Transverse colon (tissue), 4 donors: ENCODE results near the gene STX8. TPM values are rescaled to one million over a fixed set of nuclear protein-coding genes. Genes with fewer than 3 reads are reported as not detected.

ENCODE experiments used
- DNase-seq: peaks from one replicate; pipeline ENCODE4 v3.0.0-alpha.2; 2019
- H3K27ac ChIP-seq, 4 donors: fragments of 200-600 bp; sonication (generic); 2 replicates each; pipeline ENCODE4 v1.5.1; 2016 to 2018; ENCODE audit warnings: inconsistent platforms in 4 of 4
- H3K27me3 ChIP-seq: fragments of 200-600 bp; sonication (generic); 2 replicates; pipeline ENCODE4 v1.5.1; 2017; ENCODE audit warnings: inconsistent platforms
- H3K36me3 ChIP-seq, 4 donors: fragments of 200-600 bp; sonication (generic); 2 replicates each; pipeline ENCODE4 v1.5.1; 2017 to 2019; ENCODE audit warnings: inconsistent platforms in 4 of 4
- H3K4me1 ChIP-seq, 4 donors: fragments of 200-600 bp; sonication (generic); 2 replicates each; pipeline ENCODE4 v1.5.1; 2017 to 2020; ENCODE audit warnings: inconsistent platforms in 4 of 4
- H3K4me3 ChIP-seq, 4 donors: fragments of 200-600 bp; sonication (generic); 1 replicate in 1 of 4; 2 replicates in 3 of 4; pipeline versions ENCODE4 v1.5.1 to v1.6.1; 2017 to 2019; ENCODE audit warnings: inconsistent platforms in 4 of 4
- H3K9me3 ChIP-seq, 2 donors: fragments of 200-600 bp; sonication (generic); 2 replicates each; pipeline ENCODE4 v1.5.1; 2017 to 2019; ENCODE audit warnings: inconsistent platforms in 2 of 2
- EP300 ChIP-seq: sonication (generic); formaldehyde crosslinking; IDR thresholded peaks from one replicate; pipeline ENCODE4 v1.6.1; 2017; ENCODE audit warnings: antibody characterized with exemption, low read depth
- POLR2A ChIP-seq: fragments of 450-650 bp; IDR thresholded peaks from one replicate; pipeline ENCODE4 v1.6.1; 2016; ENCODE audit warnings: antibody characterized with exemption, mild to moderate bottlenecking, moderate library complexity
- POLR2AphosphoS5 ChIP-seq, 3 donors: sonication (generic); formaldehyde crosslinking; IDR thresholded peaks; one replicate each; pipeline ENCODE4 v1.6.1; 2016; ENCODE audit warnings: antibody characterized with exemption in 3 of 3
- WGBS, 2 donors: methylation state at CpG; one replicate each; pipeline ENCODE4 v1.1.5; 2018; ENCODE audit warnings: low coverage in 1 of 2; 5-methylcytosine and 5-hydroxymethylcytosine counted together
- in situ Hi-C, 4 donors: fragments of 200-750 bp; cut with MboI; loops; one replicate each; pipeline versions ENCODE4 v1.15.0 to v1.15.1; 2017; ENCODE audit warnings: low sequenced_read_pairs in 3 of 4, low pct_ligation_motif_present in 1 of 4, low pct_unique_long_range_greater_than_20kb in 1 of 4
- intact Hi-C: fragments of 100-400 bp; cut with DNase I; formaldehyde crosslinking; loops from one replicate; pipeline ENCODE4 v1.15.1; 2023; ENCODE audit warnings: low total_unique reads
- total RNA-seq, 4 donors: library from RNA; depleted of rRNA; stranded (reverse); fragments of >200 nt; gene quantifications; one replicate each; pipeline ENCODE4 v1.1.0, GENCODE V29; 2016
- TF ChIP-seq, protein P1 (sequence below), 5 experiments: fragments of 200-600 bp in 3 of 5; fragments of 450-650 bp in 2 of 5; sonication (generic) in 3 of 5; IDR thresholded peaks; 1 replicate in 2 of 5; 2 replicates in 3 of 5; pipeline ENCODE4 v1.5.1; 2016 to 2017; ENCODE audit warnings: antibody characterized with exemption in 5 of 5, inconsistent platforms in 3 of 5, mild to moderate bottlenecking in 2 of 5, moderate library complexity in 1 of 5

Gene STX8
- total RNA-seq, 4 donors from 2014 or later = 18.0 to 53.8 (median 38.3) TPM

DNA sequence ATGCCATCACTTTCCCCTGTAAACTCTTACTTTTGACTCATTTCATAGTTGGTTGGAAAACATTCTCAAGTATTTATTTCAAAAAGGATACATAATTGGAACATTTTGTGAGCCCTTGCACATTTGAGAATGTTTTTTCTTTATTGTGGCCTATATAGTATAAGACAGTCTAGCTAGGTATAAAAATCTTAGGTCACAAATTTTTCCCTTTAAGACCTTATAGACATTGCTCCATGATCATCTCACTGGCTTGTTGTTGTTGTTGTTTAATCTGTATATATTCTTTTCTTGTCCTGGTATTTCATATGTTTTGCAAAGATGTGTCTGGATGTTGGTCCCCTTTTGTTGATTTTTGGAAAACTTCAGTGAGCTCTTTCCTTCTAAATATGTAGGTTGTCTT, 360.2 kb downstream of the STX8 start:
- TF ChIP-seq POLR2AphosphoS5 (IDR thresholded peaks at IDR 0.05) = no peak
- TF ChIP-seq POLR2A = no peak
- TF ChIP-seq, protein P1, sequence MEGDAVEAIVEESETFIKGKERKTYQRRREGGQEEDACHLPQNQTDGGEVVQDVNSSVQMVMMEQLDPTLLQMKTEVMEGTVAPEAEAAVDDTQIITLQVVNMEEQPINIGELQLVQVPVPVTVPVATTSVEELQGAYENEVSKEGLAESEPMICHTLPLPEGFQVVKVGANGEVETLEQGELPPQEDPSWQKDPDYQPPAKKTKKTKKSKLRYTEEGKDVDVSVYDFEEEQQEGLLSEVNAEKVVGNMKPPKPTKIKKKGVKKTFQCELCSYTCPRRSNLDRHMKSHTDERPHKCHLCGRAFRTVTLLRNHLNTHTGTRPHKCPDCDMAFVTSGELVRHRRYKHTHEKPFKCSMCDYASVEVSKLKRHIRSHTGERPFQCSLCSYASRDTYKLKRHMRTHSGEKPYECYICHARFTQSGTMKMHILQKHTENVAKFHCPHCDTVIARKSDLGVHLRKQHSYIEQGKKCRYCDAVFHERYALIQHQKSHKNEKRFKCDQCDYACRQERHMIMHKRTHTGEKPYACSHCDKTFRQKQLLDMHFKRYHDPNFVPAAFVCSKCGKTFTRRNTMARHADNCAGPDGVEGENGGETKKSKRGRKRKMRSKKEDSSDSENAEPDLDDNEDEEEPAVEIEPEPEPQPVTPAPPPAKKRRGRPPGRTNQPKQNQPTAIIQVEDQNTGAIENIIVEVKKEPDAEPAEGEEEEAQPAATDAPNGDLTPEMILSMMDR (IDR thresholded peaks at IDR 0.05) = no peak
- TF ChIP-seq EP300 = no peak
- H3K36me3 ChIP-seq = no peaks in the 10 kb centered on the region
- peaks cover 3 to 13% (median 7%) of the 10 kb centered on the region in 4 donors for H3K4me1 ChIP-seq
- DNase-seq = no peak
- in situ Hi-C loops = no loop called here
- H3K27me3 ChIP-seq = no peaks in the 10 kb centered on the region
- peaks cover 10 to 11% of the 10 kb centered on the region in 2 donors for H3K9me3 ChIP-seq
- H3K4me3 ChIP-seq = no peak overlapping the region
- intact Hi-C loops = no loop called here
- no peak overlapping the region for H3K27ac ChIP-seq

DNA sequence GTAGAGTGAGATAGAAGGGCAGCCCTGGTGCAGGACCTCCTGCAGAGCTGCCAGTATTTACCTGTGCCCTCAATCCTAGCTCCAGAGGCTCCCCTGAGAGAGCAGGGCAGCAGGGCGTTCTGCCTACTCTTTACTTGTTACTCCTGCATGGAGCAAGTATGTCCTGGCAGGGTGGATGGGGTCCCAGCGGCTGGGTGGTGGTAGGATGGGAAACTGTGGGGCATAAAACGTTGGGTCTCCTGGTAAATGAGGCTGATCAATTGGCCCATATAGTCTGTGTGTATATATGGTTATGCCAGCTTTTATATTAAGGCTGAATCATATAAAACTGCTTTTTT, 362.3 kb downstream of the STX8 start:
- Histone ChIP-seq H3K4me3 (no peak overlapping the region), H3K9me3 (peaks cover 10 to 11% of the 10 kb centered on the region in 2 donors), H3K4me1 (peaks cover 3 to 13% (median 7%) of the 10 kb centered on the region in 4 donors), H3K27ac (no peak overlapping the region), H3K36me3 (no peaks in the 10 kb centered on the region), H3K27me3 (no peaks in the 10 kb centered on the region)
- TF ChIP-seq POLR2AphosphoS5 (IDR thresholded peaks at IDR 0.05) = no peak
- TF ChIP-seq, protein P1 (IDR thresholded peaks at IDR 0.05) = no peak
- TF ChIP-seq EP300 = no peak
- no peak for TF ChIP-seq POLR2A
- intact Hi-C loops (no loop called here), in situ Hi-C loops (no loop called here)
- DNase-seq = no peak
- 94% methylated on average over 3 of the region's 3 CpGs; no CpG with 5 or more reads in 1 of the 2 donors for WGBS, 2 donors

DNA sequence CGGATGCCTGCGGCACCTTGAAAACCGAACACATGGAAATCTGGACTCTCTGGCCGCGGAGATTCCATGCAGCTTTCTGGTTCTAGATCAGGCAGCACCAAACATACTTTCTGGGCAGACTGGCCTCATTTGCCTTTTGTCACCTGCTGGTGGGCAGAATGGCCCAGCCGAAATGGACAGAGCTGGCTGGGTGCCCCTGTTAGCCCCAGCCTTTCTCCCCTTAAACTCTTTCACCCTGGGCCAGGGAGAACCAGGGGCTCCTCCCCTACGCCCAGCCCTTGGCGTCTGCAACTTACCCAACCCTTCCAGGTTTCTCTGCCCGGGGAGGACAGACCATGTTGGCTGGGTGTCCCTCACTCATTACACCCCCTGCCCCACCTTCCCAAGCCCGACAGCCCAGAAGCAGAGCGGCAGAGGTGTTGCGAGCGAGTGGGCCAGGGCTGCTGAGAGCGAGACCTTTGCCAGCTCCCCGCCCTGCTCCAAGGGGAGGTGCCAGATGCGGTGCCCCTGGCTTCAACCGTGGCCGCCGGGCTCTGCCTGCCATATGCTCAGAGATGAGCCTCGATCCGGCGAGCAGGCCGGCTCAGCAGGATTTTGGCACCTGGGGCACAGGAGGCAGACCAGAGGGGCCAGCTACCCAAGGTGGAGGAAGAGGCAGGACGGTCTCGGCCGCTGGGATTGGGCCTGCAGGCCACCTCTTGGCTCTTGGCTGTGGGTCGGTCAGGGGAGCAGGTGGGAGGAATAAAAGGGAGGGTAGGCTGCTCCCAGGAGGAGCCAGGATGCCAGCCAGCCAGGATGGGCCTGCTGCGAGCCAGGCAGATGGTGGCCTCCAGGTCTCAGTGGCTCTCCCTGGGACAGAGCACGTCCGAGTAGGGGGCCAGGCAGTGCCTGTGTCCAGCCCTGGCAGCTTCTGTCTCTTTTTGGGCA, 363.0 kb downstream of the STX8 start:
- 93 to 100% methylated on average over 2 to 28 of the region's 30 CpGs for WGBS, 2 donors

DNA sequence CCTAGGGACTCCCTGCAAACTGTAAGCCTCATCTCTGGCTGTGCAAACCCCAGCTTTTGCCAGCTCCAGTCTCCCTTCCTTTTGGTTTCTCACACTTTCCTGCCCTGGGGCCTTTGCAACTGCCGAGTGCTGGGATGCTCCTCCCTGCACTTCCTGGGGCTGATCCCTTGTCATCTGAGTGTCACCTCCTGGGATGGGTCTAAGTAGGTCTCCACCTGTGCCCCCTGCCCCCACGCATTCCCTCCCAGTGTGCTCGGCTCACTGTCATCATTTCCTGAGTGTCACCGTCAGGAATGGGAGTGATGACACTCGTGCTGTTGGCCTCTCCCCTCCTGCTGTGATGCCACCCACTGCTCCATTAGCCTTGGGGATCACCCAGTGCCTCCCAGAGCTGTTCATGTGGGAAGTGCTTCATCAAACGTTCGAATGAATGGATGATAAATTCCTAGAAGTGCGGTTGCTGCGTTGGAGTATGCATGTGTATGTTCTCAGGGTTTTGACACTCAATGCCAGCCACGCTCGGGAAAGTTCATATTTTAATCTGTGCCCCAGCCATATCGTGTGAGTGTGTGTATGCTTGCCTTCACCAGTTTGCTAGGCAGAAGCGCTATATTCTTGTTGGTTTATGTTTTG, 364.4 kb downstream of the STX8 start:
- DNase-seq = no peak
- Histone ChIP-seq H3K4me3 (no peak overlapping the region), H3K27me3 (no peaks in the 10 kb centered on the region), H3K27ac (no peak overlapping the region), H3K9me3 (peaks cover 10% of the 10 kb centered on the region in 2 donors), H3K36me3 (no peaks in the 10 kb centered on the region), H3K4me1 (peaks cover 4 to 14% (median 8%) of the 10 kb centered on the region in 4 donors)
- no peak for TF ChIP-seq EP300
- TF ChIP-seq, protein P1 (IDR thresholded peaks at IDR 0.05) = no peak
- no peak for TF ChIP-seq POLR2AphosphoS5 (IDR thresholded peaks at IDR 0.05)
- TF ChIP-seq POLR2A = no peak
- intact Hi-C loops = no loop called here
- 77 to 100% methylated on average over 1 to 13 of the region's 13 CpGs for WGBS, 2 donors
- in situ Hi-C loops = no loop called here

More for the DNA sequence above, 363.0 kb downstream of the STX8 start:
- intact Hi-C loops (no loop called here), in situ Hi-C loops (no loop called here)
- Histone ChIP-seq H3K36me3 (no peaks in the 10 kb centered on the region), H3K4me3 (no peak overlapping the region), H3K27ac (no peak overlapping the region), H3K27me3 (no peaks in the 10 kb centered on the region), H3K9me3 (peaks cover 10 to 11% of the 10 kb centered on the region in 2 donors), H3K4me1 (peaks cover 4 to 9% (median 7%) of the 10 kb centered on the region in 4 donors)
- no peak for DNase-seq
- TF ChIP-seq, protein P1 (IDR thresholded peaks at IDR 0.05) = no peak
- TF ChIP-seq EP300 (no peak), POLR2AphosphoS5 (IDR thresholded peaks at IDR 0.05) (no peak), POLR2A (no peak)
